Measurements from ENCODE around the gene C21orf91. TPM values are rescaled to one million over a fixed set of nuclear protein-coding genes. Genes with fewer than 3 reads are reported as not detected.

C21orf91 gene
- total and polyA plus RNA-seq, 2 experiments from 2014 or later: 10.9 to 20.0 TPM

DNA sequence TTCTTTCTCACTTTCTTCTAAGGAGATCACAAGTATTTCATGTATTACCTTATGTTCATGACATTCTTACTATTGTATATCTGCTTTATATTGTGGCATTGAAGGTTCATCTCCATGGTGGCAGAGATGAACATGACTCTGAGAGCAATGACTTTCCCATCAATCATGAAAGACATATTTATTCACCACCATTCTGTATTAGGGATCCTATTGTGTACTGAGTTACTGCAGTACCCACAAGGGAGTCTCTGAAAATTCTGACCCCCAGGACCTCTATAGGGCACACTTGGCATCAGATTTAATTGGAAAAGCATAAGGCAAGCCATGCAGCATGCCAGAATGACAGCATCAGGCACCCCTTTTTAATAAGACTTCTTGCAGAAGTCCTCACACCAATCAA, 21.9 kb upstream of the C21orf91 start:
- Histone ChIP-seq H3K4me1 (ENCODE audit: insufficient read depth) (peaks cover 9% of the 10 kb centered on the region), H3F3A (replicated peaks; ENCODE audit: low read depth) (no peaks in the 10 kb centered on the region), H3K36me3 (ENCODE audit: insufficient read depth) (no peaks in the 10 kb centered on the region), H3K27me3 (ENCODE audit: insufficient read depth) (no peaks in the 10 kb centered on the region), H3K27ac (ENCODE audit: low read depth) (no peak overlapping the region), H3K4me2 (no peak overlapping the region), H3K4me3 (no peak overlapping the region), H4K20me1 (replicated peaks; ENCODE audit: insufficient read depth) (no peaks in the 10 kb centered on the region), H3K9me2 (ENCODE audit: insufficient read depth) (no peaks in the 10 kb centered on the region), H3K79me2 (replicated peaks; ENCODE audit: insufficient read depth) (no peaks in the 10 kb centered on the region), H2AFZ (no peak overlapping the region)
- Mint-ChIP-seq H3K27me3 (ENCODE audit: insufficient read depth, low read depth, poor library complexity) (no peaks in the 10 kb centered on the region), H3K4me1 (peaks cover 19% of the 10 kb centered on the region), H3K9me3 (no peaks in the 10 kb centered on the region), H3K4me3 (no peak overlapping the region), H3K27ac (no peak overlapping the region; the same call in 1 of the 2 replicates), H3K36me3 (ENCODE audit: low read depth) (no peaks in the 10 kb centered on the region)
- TF ChIP-seq ZNF462 (CRISPR knock-in tag; IDR thresholded peaks at IDR 0.05) (no peak), POLR2AphosphoS5 (IDR thresholded peaks at IDR 0.05; ENCODE audit: low read depth) (no peak), NANOG (IDR thresholded peaks at IDR 0.05; ENCODE audit: borderline replicate concordance) (no peak), CREB1 (CRISPR knock-in tag; IDR thresholded peaks at IDR 0.05; ENCODE audit: low read depth) (no peak), EZH2 (IDR thresholded peaks at IDR 0.05; ENCODE audit: low read depth, unreplicated experiment) (no peak), ZNF331 (CRISPR knock-in tag; IDR thresholded peaks at IDR 0.05; ENCODE audit: low read depth) (no peak), ZNF114 (CRISPR knock-in tag; IDR thresholded peaks at IDR 0.05) (no peak), STAT1 (IDR thresholded peaks at IDR 0.05; ENCODE audit: unreplicated experiment) (no peak), EZH2phosphoT487 (IDR thresholded peaks at IDR 0.05; ENCODE audit: unreplicated experiment) (no peak), JUNB (IDR thresholded peaks at IDR 0.05; ENCODE audit: unreplicated experiment) (no peak)
- TF ChIP-seq, protein P1, sequence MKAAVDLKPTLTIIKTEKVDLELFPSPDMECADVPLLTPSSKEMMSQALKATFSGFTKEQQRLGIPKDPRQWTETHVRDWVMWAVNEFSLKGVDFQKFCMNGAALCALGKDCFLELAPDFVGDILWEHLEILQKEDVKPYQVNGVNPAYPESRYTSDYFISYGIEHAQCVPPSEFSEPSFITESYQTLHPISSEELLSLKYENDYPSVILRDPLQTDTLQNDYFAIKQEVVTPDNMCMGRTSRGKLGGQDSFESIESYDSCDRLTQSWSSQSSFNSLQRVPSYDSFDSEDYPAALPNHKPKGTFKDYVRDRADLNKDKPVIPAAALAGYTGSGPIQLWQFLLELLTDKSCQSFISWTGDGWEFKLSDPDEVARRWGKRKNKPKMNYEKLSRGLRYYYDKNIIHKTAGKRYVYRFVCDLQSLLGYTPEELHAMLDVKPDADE (IDR thresholded peaks at IDR 0.05): no peak
- TF ChIP-seq, protein P2, sequence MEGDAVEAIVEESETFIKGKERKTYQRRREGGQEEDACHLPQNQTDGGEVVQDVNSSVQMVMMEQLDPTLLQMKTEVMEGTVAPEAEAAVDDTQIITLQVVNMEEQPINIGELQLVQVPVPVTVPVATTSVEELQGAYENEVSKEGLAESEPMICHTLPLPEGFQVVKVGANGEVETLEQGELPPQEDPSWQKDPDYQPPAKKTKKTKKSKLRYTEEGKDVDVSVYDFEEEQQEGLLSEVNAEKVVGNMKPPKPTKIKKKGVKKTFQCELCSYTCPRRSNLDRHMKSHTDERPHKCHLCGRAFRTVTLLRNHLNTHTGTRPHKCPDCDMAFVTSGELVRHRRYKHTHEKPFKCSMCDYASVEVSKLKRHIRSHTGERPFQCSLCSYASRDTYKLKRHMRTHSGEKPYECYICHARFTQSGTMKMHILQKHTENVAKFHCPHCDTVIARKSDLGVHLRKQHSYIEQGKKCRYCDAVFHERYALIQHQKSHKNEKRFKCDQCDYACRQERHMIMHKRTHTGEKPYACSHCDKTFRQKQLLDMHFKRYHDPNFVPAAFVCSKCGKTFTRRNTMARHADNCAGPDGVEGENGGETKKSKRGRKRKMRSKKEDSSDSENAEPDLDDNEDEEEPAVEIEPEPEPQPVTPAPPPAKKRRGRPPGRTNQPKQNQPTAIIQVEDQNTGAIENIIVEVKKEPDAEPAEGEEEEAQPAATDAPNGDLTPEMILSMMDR (conservative IDR thresholded peaks at IDR 0.05; ENCODE audit: low read depth in 2 of 2): no peak
- DNase-seq (ENCODE audit: low spot score) (no peak), ATAC-seq (no peak)

All from GM23338 (cell line).